Neural crest cell (in vitro differentiated cells): Measurements from ENCODE around the gene RAPGEF6. TPM values are rescaled to one million over a fixed set of nuclear protein-coding genes. Genes with fewer than 3 reads are reported as not detected.

ENCODE experiments used
- DNase-seq: peaks from one replicate; pipeline ENCODE4 v3.0.0; 2021; ENCODE audit warnings: low read depth, mixed read lengths, low spot score
- H3K27ac Mint-ChIP-seq: one replicate; pipeline ENCODE4 v1.8.0; 2021; ENCODE audit warnings: mild to moderate bottlenecking, mixed read lengths; ENCODE audit not compliant: unreplicated experiment
- H3K27me3 Mint-ChIP-seq: 2 replicates; pipeline ENCODE4 v1.8.0; 2021; ENCODE audit warnings: low read depth, mild to moderate bottlenecking, mixed read lengths
- H3K36me3 Mint-ChIP-seq: 2 replicates; pipeline ENCODE4 v1.8.0; 2021; ENCODE audit warnings: low read depth, mild to moderate bottlenecking, mixed read lengths
- H3K4me1 Mint-ChIP-seq: 2 replicates; pipeline ENCODE4 v1.8.0; 2021; ENCODE audit warnings: mixed read lengths
- H3K4me3 Mint-ChIP-seq: one replicate; pipeline ENCODE4 v1.8.0; 2021; ENCODE audit warnings: mild to moderate bottlenecking, mixed read lengths
- H3K9me3 Mint-ChIP-seq: 2 replicates; pipeline ENCODE4 v1.8.0; 2021; ENCODE audit warnings: mixed read lengths
- total RNA-seq: library from RNA; stranded (reverse); gene quantifications from 2 replicates; pipeline ENCODE4 v1.2.1, GENCODE V29; 2021
- TF ChIP-seq, protein P1 (sequence below): fragments of 200-600 bp; sonication (generic); conservative IDR thresholded peaks from 2 replicates; pipeline ENCODE4 v1.5.0; 2021; ENCODE audit warnings: antibody characterized with exemption, mild to moderate bottlenecking

RAPGEF6 gene
- total RNA-seq, 1 donor from 2014 or later = 28.0 TPM

DNA sequence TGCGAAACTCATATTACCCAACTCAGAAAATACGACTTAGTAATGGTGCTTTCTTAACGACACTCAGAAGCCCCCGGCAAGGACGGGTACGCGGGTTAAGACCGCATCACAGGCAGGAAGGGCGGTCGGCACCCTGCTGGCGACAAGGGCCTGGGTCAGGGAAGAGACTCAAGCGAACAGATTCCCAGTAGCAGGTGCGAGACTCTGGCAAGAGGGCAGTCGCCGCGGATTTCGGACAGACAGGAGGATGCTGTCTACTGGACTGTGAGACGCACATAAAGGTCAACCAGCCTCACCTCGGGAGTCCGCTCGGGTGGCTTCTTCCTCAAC lies 398 bp downstream of the RAPGEF6 start:
- TF ChIP-seq, protein P1, sequence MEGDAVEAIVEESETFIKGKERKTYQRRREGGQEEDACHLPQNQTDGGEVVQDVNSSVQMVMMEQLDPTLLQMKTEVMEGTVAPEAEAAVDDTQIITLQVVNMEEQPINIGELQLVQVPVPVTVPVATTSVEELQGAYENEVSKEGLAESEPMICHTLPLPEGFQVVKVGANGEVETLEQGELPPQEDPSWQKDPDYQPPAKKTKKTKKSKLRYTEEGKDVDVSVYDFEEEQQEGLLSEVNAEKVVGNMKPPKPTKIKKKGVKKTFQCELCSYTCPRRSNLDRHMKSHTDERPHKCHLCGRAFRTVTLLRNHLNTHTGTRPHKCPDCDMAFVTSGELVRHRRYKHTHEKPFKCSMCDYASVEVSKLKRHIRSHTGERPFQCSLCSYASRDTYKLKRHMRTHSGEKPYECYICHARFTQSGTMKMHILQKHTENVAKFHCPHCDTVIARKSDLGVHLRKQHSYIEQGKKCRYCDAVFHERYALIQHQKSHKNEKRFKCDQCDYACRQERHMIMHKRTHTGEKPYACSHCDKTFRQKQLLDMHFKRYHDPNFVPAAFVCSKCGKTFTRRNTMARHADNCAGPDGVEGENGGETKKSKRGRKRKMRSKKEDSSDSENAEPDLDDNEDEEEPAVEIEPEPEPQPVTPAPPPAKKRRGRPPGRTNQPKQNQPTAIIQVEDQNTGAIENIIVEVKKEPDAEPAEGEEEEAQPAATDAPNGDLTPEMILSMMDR = peak; percentile 36
- Mint-ChIP-seq H3K4me3 (peak overlapping the region; percentile 94), H3K4me1 (peaks cover 23% of the 10 kb centered on the region), H3K9me3 (no peaks in the 10 kb centered on the region), H3K27me3 (no peaks in the 10 kb centered on the region), H3K36me3 (no peaks in the 10 kb centered on the region), H3K27ac (peak overlapping the region; percentile 96)
- peak; percentile 53 for DNase-seq

DNA sequence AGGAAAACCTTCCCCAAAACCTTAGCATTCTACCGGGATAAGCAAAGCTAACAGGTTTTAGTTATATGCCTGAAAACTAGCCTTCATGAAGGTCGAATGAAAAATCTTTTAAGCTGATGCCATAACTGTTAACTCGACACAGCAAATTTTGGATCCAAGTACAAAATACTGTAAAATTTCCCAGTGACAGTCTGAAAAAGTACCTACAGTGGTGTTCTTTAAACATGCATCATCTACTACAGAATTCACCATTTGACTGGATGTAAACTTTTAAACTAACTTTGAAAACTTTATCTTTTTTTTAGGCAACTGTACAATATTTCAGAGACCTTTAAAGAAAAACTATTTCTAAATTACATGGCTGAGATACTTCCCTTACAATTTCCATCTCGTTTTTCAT lies 791 bp downstream of the RAPGEF6 start:
- peak overlapping the region; percentile 96 for H3K27ac Mint-ChIP-seq
- peak overlapping the region; percentile 94 for H3K4me3 Mint-ChIP-seq
- H3K4me1 Mint-ChIP-seq = peaks cover 23% of the 10 kb centered on the region
- TF ChIP-seq, protein P1 = no peak
- H3K36me3 Mint-ChIP-seq = peaks cover under 1% of the 10 kb centered on the region
- H3K27me3 Mint-ChIP-seq = no peaks in the 10 kb centered on the region
- no peaks in the 10 kb centered on the region for H3K9me3 Mint-ChIP-seq
- no peak for DNase-seq

DNA sequence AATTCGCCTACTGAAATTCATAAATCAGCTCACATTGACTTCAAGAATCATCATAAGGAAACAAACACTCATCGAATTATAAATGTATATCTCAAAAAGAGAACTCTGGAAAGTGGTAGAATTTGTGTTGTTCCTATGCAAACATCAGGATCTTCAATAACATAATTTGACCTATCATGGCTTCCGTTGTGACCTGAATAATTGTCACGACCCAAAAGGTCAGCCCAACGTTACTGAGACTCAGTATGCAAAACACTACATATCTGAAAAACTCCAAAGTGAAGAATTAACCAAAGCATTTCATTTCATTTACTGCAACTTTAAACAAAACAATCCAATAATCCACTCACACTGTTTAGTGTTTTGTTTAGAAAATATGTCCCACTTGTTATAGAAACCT lies 1.2 kb downstream of the RAPGEF6 start:
- TF ChIP-seq, protein P1 = no peak

DNA sequence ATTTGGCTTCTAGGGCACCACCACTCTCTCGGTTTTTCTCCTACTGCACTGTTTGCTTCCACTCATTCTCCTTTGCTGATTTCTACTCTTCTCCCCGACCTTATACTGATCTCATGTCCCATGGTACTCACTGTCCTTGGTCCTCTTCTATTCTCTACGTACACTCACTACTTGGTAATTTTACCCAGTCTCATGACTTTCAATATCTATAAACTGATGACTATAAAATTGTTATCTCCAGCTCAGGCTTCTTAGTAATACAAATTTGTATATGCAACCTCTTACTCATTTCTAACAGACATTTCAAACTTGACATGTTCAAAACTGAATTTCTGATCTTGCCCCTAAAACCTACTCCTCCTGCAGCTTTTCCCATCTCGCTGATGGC lies 4.1 kb downstream of the RAPGEF6 start:
- no peak for DNase-seq
- H3K4me1 Mint-ChIP-seq = peaks cover 25% of the 10 kb centered on the region
- H3K36me3 Mint-ChIP-seq = peaks cover 5% of the 10 kb centered on the region
- H3K4me3 Mint-ChIP-seq = no peak overlapping the region
- TF ChIP-seq, protein P1 = no peak
- no peak overlapping the region for H3K27ac Mint-ChIP-seq
- peaks cover under 1% of the 10 kb centered on the region for H3K9me3 Mint-ChIP-seq
- no peaks in the 10 kb centered on the region for H3K27me3 Mint-ChIP-seq

More for the DNA sequence above, 1.2 kb downstream of the RAPGEF6 start:
- Mint-ChIP-seq H3K9me3 (no peaks in the 10 kb centered on the region), H3K27ac (no peak overlapping the region), H3K27me3 (no peaks in the 10 kb centered on the region), H3K4me1 (peaks cover 27% of the 10 kb centered on the region), H3K36me3 (peaks cover 3% of the 10 kb centered on the region), H3K4me3 (peak overlapping the region; percentile 94)
- DNase-seq = no peak

DNA sequence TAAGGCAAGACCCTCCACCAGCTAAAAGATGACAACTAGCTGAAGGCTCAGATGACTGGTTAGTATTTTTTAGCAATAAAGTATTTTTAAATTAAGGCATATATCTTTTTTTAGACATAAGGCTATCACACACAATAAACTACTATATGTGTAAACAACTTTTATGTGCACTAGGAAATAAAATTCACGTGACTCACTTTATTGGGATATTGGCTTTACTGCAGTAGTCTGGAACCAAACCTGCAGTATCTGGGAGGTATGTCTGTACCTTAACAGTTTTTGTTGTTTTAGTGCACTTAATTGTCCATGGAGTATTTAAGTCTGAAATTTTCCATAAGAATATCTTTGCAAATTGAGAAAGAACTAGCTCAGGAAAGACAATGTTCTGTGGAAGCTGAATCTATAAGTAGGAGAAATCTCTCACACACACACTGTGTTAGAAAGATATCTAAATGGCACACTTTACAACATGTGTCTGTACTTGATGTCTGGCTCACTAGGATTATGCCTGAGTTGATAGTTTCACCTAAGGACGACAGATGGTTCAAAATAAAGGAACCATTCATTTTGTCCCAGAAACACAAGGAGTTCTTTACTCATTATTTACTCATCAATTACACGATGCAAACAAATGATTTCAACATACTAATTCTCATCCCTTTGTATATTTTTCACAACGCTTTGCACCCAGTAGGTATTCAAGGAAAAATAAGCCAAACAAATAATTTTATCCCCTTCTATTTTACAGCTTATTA lies 4.6 kb downstream of the RAPGEF6 start:
- Mint-ChIP-seq H3K27me3 (no peaks in the 10 kb centered on the region), H3K9me3 (peaks cover 3% of the 10 kb centered on the region)
- TF ChIP-seq, protein P1 = no peak

More for the DNA sequence above, 4.6 kb downstream of the RAPGEF6 start:
- no peak overlapping the region for H3K4me3 Mint-ChIP-seq
- H3K4me1 Mint-ChIP-seq = peaks cover 26% of the 10 kb centered on the region
- no peak overlapping the region for H3K27ac Mint-ChIP-seq
- H3K36me3 Mint-ChIP-seq = peaks cover 8% of the 10 kb centered on the region
- DNase-seq = no peak
